ENCODE results near the gene HOXA7. TPM values are rescaled to one million over a fixed set of nuclear protein-coding genes. Genes with fewer than 3 reads are reported as not detected.

The HOXA7 gene
- total RNA-seq, 1 donor from 2014 or later, result 1.6 TPM

DNA sequence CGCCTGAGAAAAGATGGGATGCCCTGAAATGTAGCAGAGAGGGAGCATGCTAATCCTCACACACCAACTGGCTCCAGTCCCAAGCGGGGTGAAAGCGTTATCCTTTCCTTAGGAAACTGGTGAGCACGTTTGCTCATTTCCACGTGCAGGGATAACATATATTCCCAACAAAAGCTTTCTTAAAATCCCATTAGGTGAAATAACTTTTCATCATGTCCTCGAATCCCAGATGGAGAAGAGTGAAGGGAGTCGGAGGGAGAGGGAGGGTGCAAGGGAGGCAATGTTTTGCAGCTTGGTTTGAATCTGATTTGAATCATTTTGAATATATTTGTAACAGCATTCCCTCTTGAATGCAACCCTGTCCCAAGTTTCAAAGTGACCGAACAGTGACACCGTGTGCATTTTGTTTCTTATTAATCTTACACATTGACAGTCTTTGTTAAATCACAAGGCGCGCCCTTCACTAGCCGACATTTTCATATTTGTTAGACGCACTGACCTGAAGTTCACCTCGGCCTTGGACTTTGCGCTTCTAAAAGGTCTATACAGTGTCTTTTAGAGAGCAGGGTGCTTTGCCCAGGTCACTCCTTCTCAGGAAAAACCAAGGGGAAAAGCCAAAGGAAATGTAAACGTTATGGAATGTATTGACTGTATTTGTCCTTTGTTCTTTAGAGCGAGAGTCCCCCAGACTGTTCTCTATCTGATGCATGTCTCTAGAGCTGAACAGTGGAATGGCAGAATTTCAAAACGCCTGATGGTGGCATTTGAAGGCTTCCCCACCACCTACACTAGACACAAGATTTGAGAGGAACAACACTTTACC lies 22.9 kb downstream of the HOXA7 start:
- Histone ChIP-seq H3K4me1 (ENCODE audit: control insufficient read depth in 3 of 3, insufficient read depth in 3 of 3, low read length in 3 of 3) (peaks cover 36 to 61% (median 60%) of the 10 kb centered on the region in 3 donors), H3K4me3 (ENCODE audit: low read length in 3 of 3) (no peak overlapping the region), H3K27ac (ENCODE audit: low read depth, low read length) (no peak overlapping the region), H3K9ac (ENCODE audit: low read depth in 1 of 3, low read length in 3 of 3) (no peak overlapping the region), H3K27me3 (ENCODE audit: control insufficient read depth in 3 of 3, insufficient read depth in 3 of 3, low read length in 3 of 3) (no peaks in the 10 kb centered on the region), H3K9me3 (ENCODE audit: control insufficient read depth in 3 of 3, low read length in 3 of 3) (no peaks in the 10 kb centered on the region), H3K36me3 (ENCODE audit: control insufficient read depth in 3 of 3, insufficient read depth in 3 of 3, low read length in 3 of 3) (peaks cover 0 to 5% (median 0%) of the 10 kb centered on the region in 3 donors)

DNA sequence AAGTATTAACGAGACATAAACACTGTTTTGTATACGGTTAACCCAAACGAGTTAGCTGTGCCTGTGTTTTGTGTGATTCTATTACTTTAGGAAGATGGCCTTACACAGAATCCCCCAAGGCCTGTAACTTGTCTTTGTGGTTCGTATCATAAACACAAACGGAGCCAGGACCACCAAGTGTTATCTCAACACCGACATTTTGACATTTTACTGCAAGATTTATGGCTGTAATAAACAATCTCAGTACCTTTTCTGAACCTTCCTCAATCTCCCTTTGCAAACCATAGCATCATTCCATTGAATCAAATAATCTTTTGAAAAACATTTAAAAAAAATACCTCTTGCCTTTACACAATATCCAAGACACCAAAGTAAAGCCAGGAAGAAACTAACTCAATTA lies 23.5 kb downstream of the HOXA7 start:
- H3K9ac ChIP-seq (ENCODE audit: low read depth in 1 of 3, low read length in 3 of 3), result no peak overlapping the region
- H3K27me3 ChIP-seq (ENCODE audit: control insufficient read depth in 3 of 3, insufficient read depth in 3 of 3, low read length in 3 of 3), result no peaks in the 10 kb centered on the region
- H3K27ac ChIP-seq (ENCODE audit: low read depth, low read length), result no peak overlapping the region
- peaks cover 0 to 4% (median 0%) of the 10 kb centered on the region in 3 donors for H3K36me3 ChIP-seq (ENCODE audit: control insufficient read depth in 3 of 3, insufficient read depth in 3 of 3, low read length in 3 of 3)
- H3K4me1 ChIP-seq (ENCODE audit: control insufficient read depth in 3 of 3, insufficient read depth in 3 of 3, low read length in 3 of 3), result peaks cover 39 to 64% (median 62%) of the 10 kb centered on the region in 3 donors
- H3K9me3 ChIP-seq (ENCODE audit: control insufficient read depth in 3 of 3, low read length in 3 of 3), result no peaks in the 10 kb centered on the region
- no peak overlapping the region for H3K4me3 ChIP-seq (ENCODE audit: low read length in 3 of 3)

DNA sequence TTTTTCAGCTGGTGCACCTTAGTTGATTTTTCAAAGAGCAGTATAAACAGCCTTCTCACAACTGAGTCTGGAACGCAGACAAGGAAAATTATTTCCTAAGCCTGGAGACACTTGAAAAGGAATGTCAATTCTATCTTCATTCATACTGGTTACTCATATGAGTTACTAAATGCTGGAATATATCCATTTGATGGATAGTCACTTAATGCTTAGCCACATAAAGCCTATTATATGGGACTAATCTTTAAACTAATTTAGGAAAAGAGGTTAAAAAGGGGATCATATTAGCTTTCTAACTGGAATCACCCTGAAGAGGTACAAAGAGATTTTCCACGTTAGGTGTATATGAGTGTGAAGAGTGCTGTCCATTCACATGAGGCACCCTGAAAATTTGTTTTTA lies 24.3 kb downstream of the HOXA7 start:
- H3K4me1 ChIP-seq (ENCODE audit: control insufficient read depth in 3 of 3, insufficient read depth in 3 of 3, low read length in 3 of 3), result peaks cover 45 to 70% (median 69%) of the 10 kb centered on the region in 3 donors
- H3K4me3 ChIP-seq (ENCODE audit: low read length in 3 of 3), result no peak overlapping the region
- H3K36me3 ChIP-seq (ENCODE audit: control insufficient read depth in 3 of 3, insufficient read depth in 3 of 3, low read length in 3 of 3), result peaks cover 0 to 4% (median 0%) of the 10 kb centered on the region in 3 donors
- H3K27ac ChIP-seq (ENCODE audit: low read depth, low read length), result no peak overlapping the region
- no peaks in the 10 kb centered on the region for H3K27me3 ChIP-seq (ENCODE audit: control insufficient read depth in 3 of 3, insufficient read depth in 3 of 3, low read length in 3 of 3)
- H3K9ac ChIP-seq (ENCODE audit: low read depth in 1 of 3, low read length in 3 of 3), result no peak overlapping the region
- H3K9me3 ChIP-seq (ENCODE audit: control insufficient read depth in 3 of 3, low read length in 3 of 3), result no peaks in the 10 kb centered on the region

DNA sequence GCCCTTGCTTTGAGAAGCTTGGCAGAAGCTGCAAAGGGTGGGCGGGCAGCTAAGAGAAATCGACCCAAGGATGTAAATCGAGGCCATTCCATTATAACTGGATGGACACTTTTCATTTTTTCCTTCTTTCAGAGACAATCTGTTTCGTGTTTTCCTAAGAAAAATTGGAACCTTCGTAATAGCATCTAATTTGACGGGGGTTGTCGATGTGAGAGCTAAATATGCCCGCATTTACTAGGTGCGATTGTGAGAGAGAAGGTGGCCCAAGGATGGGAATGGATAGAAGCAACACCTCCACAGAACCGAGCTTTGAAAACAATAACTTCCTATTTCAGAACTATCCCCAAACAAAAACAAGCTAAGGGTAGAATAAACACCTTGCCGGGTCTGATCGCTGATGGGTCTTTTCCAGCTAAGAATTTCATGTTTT lies 25.1 kb downstream of the HOXA7 start:
- Histone ChIP-seq H3K27me3 (ENCODE audit: control insufficient read depth in 3 of 3, insufficient read depth in 3 of 3, low read length in 3 of 3) (no peaks in the 10 kb centered on the region), H3K9ac (ENCODE audit: low read depth in 1 of 3, low read length in 3 of 3) (peak overlapping the region; percentile 81 to 84 (median 82)), H3K4me3 (ENCODE audit: low read length in 3 of 3) (peak overlapping the region; percentile 84 to 91 (median 87)), H3K9me3 (ENCODE audit: control insufficient read depth in 3 of 3, low read length in 3 of 3) (no peaks in the 10 kb centered on the region), H3K27ac (ENCODE audit: low read depth, low read length) (peak overlapping the region; percentile 64), H3K36me3 (ENCODE audit: control insufficient read depth in 3 of 3, insufficient read depth in 3 of 3, low read length in 3 of 3) (peaks cover 0 to 4% (median 0%) of the 10 kb centered on the region in 3 donors), H3K4me1 (ENCODE audit: control insufficient read depth in 3 of 3, insufficient read depth in 3 of 3, low read length in 3 of 3) (peaks cover 43 to 69% (median 69%) of the 10 kb centered on the region in 3 donors)

DNA sequence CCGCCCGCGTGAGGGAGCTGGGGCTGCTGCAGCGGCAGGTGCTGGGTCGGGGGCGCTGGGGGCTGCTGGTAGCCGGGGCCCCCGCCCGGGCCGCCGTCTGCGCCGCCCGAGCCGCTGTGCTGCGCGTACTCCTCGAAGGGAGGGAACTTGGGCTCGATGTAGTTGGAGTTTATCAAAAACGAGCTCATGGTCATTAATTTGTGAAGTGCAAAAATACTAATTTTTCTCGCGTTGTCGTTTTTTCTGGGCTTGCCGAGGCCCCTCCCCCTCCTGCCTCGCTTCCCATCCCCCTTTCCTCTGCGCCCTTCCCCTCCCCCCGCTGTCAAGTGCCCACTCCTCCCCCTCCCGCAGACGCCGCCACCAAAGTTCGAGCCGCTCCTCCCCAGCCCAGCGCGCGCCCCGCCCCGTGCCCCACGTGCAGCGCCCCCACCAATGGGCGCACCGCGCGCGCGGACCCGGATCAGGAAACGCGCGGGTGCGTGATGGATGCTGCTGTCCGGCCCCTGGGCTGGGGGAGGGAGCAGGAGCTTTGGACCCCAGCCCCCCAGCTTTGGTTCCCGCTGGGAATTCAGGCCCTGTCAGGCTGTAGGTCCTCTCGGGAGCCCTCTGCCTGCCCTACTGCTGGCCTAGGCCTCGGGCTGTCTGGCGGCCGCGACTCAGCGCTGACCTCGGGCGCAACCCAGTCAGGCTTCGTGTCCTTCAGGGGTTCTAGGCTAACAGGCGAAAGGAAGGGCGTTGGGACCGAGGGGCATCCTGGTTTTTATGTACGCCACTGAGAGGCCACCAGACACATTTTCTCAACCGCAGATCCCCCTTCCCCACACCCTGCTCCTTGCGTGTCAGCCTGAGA lies 25.7 kb downstream of the HOXA7 start, which contains the start of gene HOXA4:
HOXA4 (minus strand) TSS at position 218 of the 850 bp plus-strand sequence; CDS start at position 194, 24 bp downstream.
- Histone ChIP-seq H3K4me1 (ENCODE audit: control insufficient read depth in 3 of 3, insufficient read depth in 3 of 3, low read length in 3 of 3) (peaks cover 45 to 69% (median 68%) of the 10 kb centered on the region in 3 donors), H3K36me3 (ENCODE audit: control insufficient read depth in 3 of 3, insufficient read depth in 3 of 3, low read length in 3 of 3) (peaks cover 0 to 4% (median 0%) of the 10 kb centered on the region in 3 donors), H3K9me3 (ENCODE audit: control insufficient read depth in 3 of 3, low read length in 3 of 3) (no peaks in the 10 kb centered on the region), H3K9ac (ENCODE audit: low read depth in 1 of 3, low read length in 3 of 3) (peak within 1 kb of the TSS; percentile 83 to 90 (median 84)), H3K27me3 (ENCODE audit: control insufficient read depth in 3 of 3, insufficient read depth in 3 of 3, low read length in 3 of 3) (no peaks in the 10 kb centered on the region), H3K4me3 (ENCODE audit: low read length in 3 of 3) (peak within 1 kb of the TSS; percentile 84 to 91 (median 87)), H3K27ac (ENCODE audit: low read depth, low read length) (peak within 1 kb of the TSS; percentile 74)

DNA sequence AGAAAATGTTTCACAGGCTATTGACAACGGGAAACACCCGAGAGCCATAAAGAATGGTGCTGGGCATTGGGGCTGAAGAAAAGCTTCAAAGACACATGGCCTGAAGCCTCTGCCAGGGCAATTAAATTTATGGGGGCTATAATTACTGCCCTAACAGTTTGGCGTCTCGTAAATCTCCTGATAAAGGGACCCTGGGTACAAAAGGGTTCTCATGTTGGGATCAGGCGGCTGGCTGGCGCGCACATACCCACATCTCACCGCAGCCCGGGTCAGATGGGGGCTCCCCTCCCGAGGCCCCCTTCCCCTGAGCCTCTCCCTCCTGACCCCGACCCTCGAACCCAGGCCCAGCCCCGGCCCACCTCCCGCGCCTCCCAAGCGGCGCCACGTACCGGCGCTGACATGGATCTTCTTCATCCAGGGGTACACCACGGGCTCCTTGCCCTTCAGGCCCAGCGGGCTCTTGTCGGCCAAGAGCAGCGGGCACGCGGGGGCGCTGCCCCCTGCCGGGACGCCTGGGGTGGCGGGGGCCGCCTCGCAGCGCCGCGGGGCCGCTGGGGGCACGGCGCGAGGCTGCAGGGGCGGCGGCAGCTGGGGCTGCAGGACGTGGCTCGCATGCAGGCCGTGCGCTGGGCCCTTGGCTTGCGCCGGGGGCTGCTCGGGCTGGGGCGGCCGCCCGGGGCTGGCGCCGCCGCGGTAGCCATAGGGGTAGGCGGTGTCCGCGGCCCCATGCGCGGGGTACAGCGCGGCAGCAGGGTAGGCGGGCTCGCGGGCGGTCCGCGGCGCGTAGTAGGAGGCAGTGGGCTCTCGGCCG lies 26.5 kb downstream of the HOXA7 start:
- Histone ChIP-seq H3K9ac (ENCODE audit: low read depth in 1 of 3, low read length in 3 of 3) (peak overlapping the region; percentile 75 to 90 (median 83)), H3K27me3 (ENCODE audit: control insufficient read depth in 3 of 3, insufficient read depth in 3 of 3, low read length in 3 of 3) (no peaks in the 10 kb centered on the region), H3K36me3 (ENCODE audit: control insufficient read depth in 3 of 3, insufficient read depth in 3 of 3, low read length in 3 of 3) (peaks cover 0 to 4% (median 2%) of the 10 kb centered on the region in 3 donors), H3K4me3 (ENCODE audit: low read length in 3 of 3) (peak overlapping the region; percentile 76 to 91 (median 87)), H3K4me1 (ENCODE audit: control insufficient read depth in 3 of 3, insufficient read depth in 3 of 3, low read length in 3 of 3) (peaks cover 51 to 69% (median 68%) of the 10 kb centered on the region in 3 donors), H3K9me3 (ENCODE audit: control insufficient read depth in 3 of 3, low read length in 3 of 3) (no peaks in the 10 kb centered on the region), H3K27ac (ENCODE audit: low read depth, low read length) (peak overlapping the region; percentile 74)

DNA sequence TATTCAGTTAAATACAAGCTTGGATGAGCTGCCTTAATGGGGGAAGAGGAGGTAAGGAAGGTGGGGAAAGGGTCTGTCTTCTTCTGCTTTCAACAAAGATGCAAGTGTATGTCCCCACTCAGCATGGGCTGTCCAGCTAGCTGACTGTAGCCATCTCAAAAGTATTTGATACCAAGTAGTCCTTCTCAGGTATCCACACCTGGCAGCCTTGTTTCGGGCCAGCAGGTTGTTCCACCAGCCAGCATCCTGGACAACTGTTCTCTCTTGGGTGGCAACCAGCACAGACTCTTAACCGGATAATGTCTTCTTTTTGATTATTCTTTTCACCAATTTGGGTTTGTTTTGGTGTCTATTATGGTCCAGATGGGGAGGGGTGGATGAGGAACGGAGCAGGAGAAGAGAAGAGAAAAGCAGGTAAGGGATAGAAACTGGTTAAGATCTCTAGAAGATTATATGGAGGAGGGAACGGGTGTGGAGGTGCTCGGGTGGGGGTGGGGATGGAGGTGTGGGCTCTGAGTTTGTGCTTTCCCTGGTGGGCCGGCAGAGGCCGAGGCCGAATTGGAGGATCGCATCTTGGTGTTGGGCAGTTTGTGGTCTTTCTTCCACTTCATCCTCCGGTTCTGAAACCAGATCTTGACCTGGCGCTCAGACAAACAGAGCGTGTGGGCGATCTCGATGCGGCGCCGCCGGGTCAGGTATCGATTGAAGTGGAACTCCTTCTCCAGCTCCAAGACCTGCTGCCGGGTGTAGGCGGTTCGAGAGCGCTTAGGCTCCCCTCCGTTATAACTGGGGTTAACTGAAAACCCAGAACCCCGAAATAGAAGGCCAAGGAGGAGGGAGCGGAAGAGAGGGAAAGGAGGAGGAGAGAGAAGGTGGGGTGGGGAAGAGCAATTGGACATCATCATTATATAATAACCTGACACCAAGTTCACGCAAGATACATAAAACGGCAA lies 27.4 kb downstream of the HOXA7 start:
- Histone ChIP-seq H3K9ac (ENCODE audit: low read depth in 1 of 3, low read length in 3 of 3) (peak overlapping the region; percentile 75 to 90 (median 83)), H3K9me3 (ENCODE audit: control insufficient read depth in 3 of 3, low read length in 3 of 3) (no peaks in the 10 kb centered on the region), H3K27me3 (ENCODE audit: control insufficient read depth in 3 of 3, insufficient read depth in 3 of 3, low read length in 3 of 3) (no peaks in the 10 kb centered on the region), H3K4me1 (ENCODE audit: control insufficient read depth in 3 of 3, insufficient read depth in 3 of 3, low read length in 3 of 3) (peaks cover 43 to 61% (median 60%) of the 10 kb centered on the region in 3 donors), H3K4me3 (ENCODE audit: low read length in 3 of 3) (peak overlapping the region; percentile 69 to 91 (median 87)), H3K27ac (ENCODE audit: low read depth, low read length) (peak overlapping the region; percentile 74), H3K36me3 (ENCODE audit: control insufficient read depth in 3 of 3, insufficient read depth in 3 of 3, low read length in 3 of 3) (peaks cover 0 to 4% (median 3%) of the 10 kb centered on the region in 3 donors)

DNA sequence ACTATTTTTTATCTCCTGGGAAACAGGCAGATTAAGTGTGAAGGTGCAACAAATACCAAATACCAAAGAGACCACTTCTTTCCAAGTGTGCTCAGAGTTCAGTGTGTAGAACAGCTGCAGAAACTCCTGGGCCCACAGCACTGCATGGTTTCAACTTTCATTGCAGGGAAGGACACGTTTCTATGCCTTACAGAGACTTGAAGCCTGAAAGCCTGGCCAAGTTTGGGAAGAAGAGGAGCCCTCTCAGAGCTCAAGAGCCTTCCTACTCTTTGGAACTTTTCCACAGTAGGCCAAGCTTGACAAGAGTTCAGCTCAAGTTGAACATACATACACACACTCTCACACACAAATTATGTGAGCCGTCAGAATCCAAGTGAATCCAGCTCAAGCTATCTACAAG lies 28.4 kb downstream of the HOXA7 start:
- Histone ChIP-seq H3K9ac (ENCODE audit: low read depth in 1 of 3, low read length in 3 of 3) (no peak overlapping the region), H3K27me3 (ENCODE audit: control insufficient read depth in 3 of 3, insufficient read depth in 3 of 3, low read length in 3 of 3) (no peaks in the 10 kb centered on the region), H3K4me3 (ENCODE audit: low read length in 3 of 3) (peak overlapping the region in 1 of 3 donors; percentile 6), H3K36me3 (ENCODE audit: control insufficient read depth in 3 of 3, insufficient read depth in 3 of 3, low read length in 3 of 3) (peaks cover 0 to 4% (median 3%) of the 10 kb centered on the region in 3 donors), H3K9me3 (ENCODE audit: control insufficient read depth in 3 of 3, low read length in 3 of 3) (no peaks in the 10 kb centered on the region), H3K27ac (ENCODE audit: low read depth, low read length) (peak overlapping the region; percentile 3), H3K4me1 (ENCODE audit: control insufficient read depth in 3 of 3, insufficient read depth in 3 of 3, low read length in 3 of 3) (peaks cover 39 to 51% (median 50%) of the 10 kb centered on the region in 3 donors)
